H9 (cell line): ENCODE measurements around the gene RABGAP1L. TPM values are rescaled to one million over a fixed set of nuclear protein-coding genes. Genes with fewer than 3 reads are reported as not detected.
"Not testable (repeated sequence)": the region's sequence is repeated elsewhere in the genome, so short reads cannot be mapped to it uniquely, and the experiment has no call there.

ENCODE experiments used
- DNase-seq: peaks from one replicate; pipeline ENCODE4 v3.0.0-alpha.2; 2017
- H2AFZ ChIP-seq: one replicate; pipeline ENCODE4 v1.6.1; 2013; ENCODE audit warnings: mild to moderate bottlenecking, low read length, control low read depth, moderate library complexity
- H2AK5ac ChIP-seq: 2 replicates; pipeline ENCODE4 v1.6.1; 2013; ENCODE audit warnings: low read length, control low read depth, mixed read lengths; ENCODE audit not compliant: insufficient read length
- H2BK120ac ChIP-seq: one replicate; pipeline ENCODE4 v1.6.1; 2013; ENCODE audit warnings: low read depth, mild to moderate bottlenecking, low read length, control low read depth, inconsistent platforms; ENCODE audit not compliant: poor library complexity, severe bottlenecking
- H2BK12ac ChIP-seq: 2 replicates; pipeline ENCODE4 v1.6.1; 2013; ENCODE audit warnings: low read length, control low read depth, mixed read lengths, low read depth; ENCODE audit not compliant: insufficient read length
- H2BK15ac ChIP-seq: 2 replicates; pipeline ENCODE4 v1.6.1; 2013; ENCODE audit warnings: low read depth, low read length, control low read depth
- H2BK20ac ChIP-seq: one replicate; pipeline ENCODE4 v1.6.1; 2013; ENCODE audit warnings: low read depth, mild to moderate bottlenecking, low read length, control low read depth, inconsistent platforms; ENCODE audit not compliant: poor library complexity, severe bottlenecking
- H2BK5ac ChIP-seq: 2 replicates; pipeline ENCODE4 v1.6.1; 2013; ENCODE audit warnings: low read length, control low read depth, mixed read lengths; ENCODE audit not compliant: insufficient read length
- H3K14ac ChIP-seq: 2 replicates; pipeline ENCODE4 v1.6.1; 2013; ENCODE audit warnings: low read length, control low read depth; ENCODE audit not compliant: insufficient read depth
- H3K18ac ChIP-seq: 2 replicates; pipeline ENCODE4 v1.6.1; 2013; ENCODE audit warnings: low read depth, mild to moderate bottlenecking, mixed read lengths, low read length, control low read depth; ENCODE audit not compliant: insufficient read length
- H3K23ac ChIP-seq: 2 replicates; pipeline ENCODE4 v1.6.1; 2013; ENCODE audit warnings: low read length, control low read depth, mixed read lengths, low read depth; ENCODE audit not compliant: insufficient read length
- H3K23me2 ChIP-seq: 2 replicates; pipeline ENCODE4 v1.6.1; 2013; ENCODE audit warnings: low read depth, mild to moderate bottlenecking, mixed read lengths, low read length, control low read depth; ENCODE audit not compliant: insufficient read length, poor library complexity, severe bottlenecking
- H3K27ac ChIP-seq: 2 replicates; pipeline ENCODE4 v1.5.1; 2013; ENCODE audit warnings: low read length, control low read depth, mixed read lengths, low read depth; ENCODE audit not compliant: insufficient read length
- H3K27me3 ChIP-seq: 2 replicates; pipeline ENCODE4 v1.6.1; 2013; ENCODE audit warnings: low read length, control low read depth, inconsistent platforms; ENCODE audit not compliant: insufficient read depth
- H3K4ac ChIP-seq: 2 replicates; pipeline ENCODE4 v1.6.1; 2013; ENCODE audit warnings: low read depth, mild to moderate bottlenecking, control low read depth, inconsistent platforms, low read length, moderate library complexity
- H3K4me1 ChIP-seq: 2 replicates; pipeline ENCODE4 v1.6.1; 2013; ENCODE audit warnings: low read length, control low read depth, inconsistent platforms; ENCODE audit not compliant: insufficient read depth
- H3K4me2 ChIP-seq: 2 replicates; pipeline ENCODE4 v1.6.1; 2013; ENCODE audit warnings: low read length, control low read depth, mixed read lengths; ENCODE audit not compliant: insufficient read length, insufficient read depth
- H3K56ac ChIP-seq: 2 replicates; pipeline ENCODE4 v1.6.1; 2013; ENCODE audit warnings: low read depth, mild to moderate bottlenecking, mixed read lengths, low read length, control low read depth; ENCODE audit not compliant: insufficient read length
- H3K79me1 ChIP-seq: 2 replicates; pipeline ENCODE4 v1.6.1; 2013; ENCODE audit warnings: low read depth, mild to moderate bottlenecking, moderate library complexity, low read length, control low read depth, inconsistent platforms; ENCODE audit not compliant: insufficient read depth, poor library complexity, severe bottlenecking
- H3K79me2 ChIP-seq: 2 replicates; pipeline ENCODE4 v1.6.1; 2013; ENCODE audit warnings: low read length, control low read depth, inconsistent platforms; ENCODE audit not compliant: insufficient read depth
- H3K9ac ChIP-seq: 2 replicates; pipeline ENCODE4 v1.6.1; 2013; ENCODE audit warnings: low read length, control low read depth, mixed read lengths; ENCODE audit not compliant: insufficient read length; ENCODE audit errors: extremely low read depth
- H3K9me3 ChIP-seq: one replicate; pipeline ENCODE4 v1.6.1; 2013; ENCODE audit warnings: low read depth, low read length, inconsistent platforms; ENCODE audit not compliant: control insufficient read depth
- H3T11ph ChIP-seq: one replicate; pipeline ENCODE4 v1.6.1; 2013; ENCODE audit warnings: mild to moderate bottlenecking, low read length, control low read depth, inconsistent platforms
- H4K20me1 ChIP-seq: one replicate; pipeline ENCODE4 v1.6.1; 2013; ENCODE audit not compliant: control insufficient read depth, insufficient read length, insufficient read depth
- H4K5ac ChIP-seq: 2 replicates; pipeline ENCODE4 v1.6.1; 2013; ENCODE audit warnings: low read depth, mild to moderate bottlenecking, mixed read lengths, low read length, control low read depth; ENCODE audit not compliant: insufficient read length
- H4K8ac ChIP-seq: replicated peaks from 2 replicates; pipeline ENCODE4 v1.6.1; 2013; ENCODE audit warnings: low read length, control low read depth, mixed read lengths, low read depth; ENCODE audit not compliant: insufficient read length
- H4K91ac ChIP-seq: 2 replicates; pipeline ENCODE4 v1.6.1; 2013; ENCODE audit warnings: low read depth, mild to moderate bottlenecking, moderate library complexity, mixed read lengths, low read length, control low read depth; ENCODE audit not compliant: insufficient read length
- H3K27ac Mint-ChIP-seq, 3 experiments: 2 replicates in 2 of 3; 3 replicates in 1 of 3; pipeline ENCODE4 v1.8.0; 2020 to 2021; ENCODE audit warnings: mixed read lengths in 3 of 3, mild to moderate bottlenecking in 1 of 3, moderate library complexity in 1 of 3
- H3K27me3 Mint-ChIP-seq: 2 replicates; pipeline ENCODE4 v1.8.0; 2021; ENCODE audit warnings: low read depth, mild to moderate bottlenecking, moderate library complexity, mixed read lengths
- H3K36me3 Mint-ChIP-seq, 3 experiments: 2 replicates in 2 of 3; 3 replicates in 1 of 3; pipeline ENCODE4 v1.8.0; 2020 to 2021; ENCODE audit warnings: low read depth in 3 of 3, mixed read lengths in 3 of 3; ENCODE audit not compliant: insufficient read depth in 1 of 3
- H3K4me1 Mint-ChIP-seq, 2 experiments: 2 replicates each; pipeline ENCODE4 v1.8.0; 2020; ENCODE audit warnings: mixed read lengths in 2 of 2
- H3K4me3 Mint-ChIP-seq, 2 experiments: 2 replicates in 1 of 2; 3 replicates in 1 of 2; pipeline ENCODE4 v1.8.0; 2020 to 2021; ENCODE audit warnings: mild to moderate bottlenecking in 2 of 2, mixed read lengths in 2 of 2, moderate library complexity in 1 of 2
- H3K9me3 Mint-ChIP-seq, 2 experiments: 2 replicates in 1 of 2; 3 replicates in 1 of 2; pipeline ENCODE4 v1.8.0; 2020; ENCODE audit warnings: mild to moderate bottlenecking in 2 of 2, mixed read lengths in 2 of 2, moderate library complexity in 1 of 2
- WGBS: extraction: QIAGEN DNeasy Blood & Tissue Kit; methylation state at CpG from one replicate; pipeline ENCODE4 v1.1.7; 2013; ENCODE audit warnings: missing lambda C conversion rate, low lambda C conversion rate, mixed read lengths; ENCODE audit not compliant: insufficient read length; ENCODE audit errors: extremely low coverage; 5-methylcytosine and 5-hydroxymethylcytosine counted together
- total RNA-seq: library from RNA; stranded (reverse); gene quantifications from 2 replicates; pipeline ENCODE4 v1.2.1, GENCODE V29; 2021
- TF ChIP-seq, protein P1 (sequence below): fragments of 200-600 bp; sonication (generic); conservative IDR thresholded peaks from 3 replicates; pipeline ENCODE4 v1.8.0; 2021; ENCODE audit warnings: antibody characterized with exemption, mild to moderate bottlenecking

Gene RABGAP1L
- total RNA-seq, 1 experiment from 2014 or later: 147 TPM

DNA sequence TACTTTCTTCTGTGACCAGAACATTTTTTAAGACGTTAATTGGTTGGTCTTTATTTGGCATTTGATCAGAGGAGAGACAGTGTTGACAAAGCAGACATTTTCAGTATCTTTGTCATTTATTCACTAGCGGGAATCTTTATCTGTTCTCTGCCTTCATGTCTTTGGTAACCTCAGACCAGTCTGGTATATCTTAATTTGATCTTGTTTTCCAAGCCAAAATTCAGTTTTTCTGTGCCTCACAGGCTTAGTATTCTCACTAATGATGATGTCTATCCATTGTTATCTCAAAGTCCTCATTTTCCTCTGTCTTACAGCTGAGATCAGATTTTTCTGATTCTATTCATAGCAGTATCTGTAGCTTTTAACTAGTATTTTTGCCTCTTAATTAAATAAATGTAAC is 447.2 kb downstream of the RABGAP1L start:
- no peak overlapping the region for H4K91ac ChIP-seq
- no peak overlapping the region for H2BK120ac ChIP-seq
- no peak overlapping the region for H3K23ac ChIP-seq
- H3K9ac ChIP-seq: no peak overlapping the region
- no peak overlapping the region for H3K4ac ChIP-seq
- Mint-ChIP-seq H3K36me3 (no peaks in the 10 kb centered on the region; a peak in 1 of 7 replicates), H3K4me1 (no peaks in the 10 kb centered on the region), H3K9me3 (no peaks in the 10 kb centered on the region), H3K27ac (no peak overlapping the region), H3K27me3 (no peaks in the 10 kb centered on the region), H3K4me3 (no peak overlapping the region)
- no peak overlapping the region for H2AK5ac ChIP-seq
- no peak overlapping the region for H4K5ac ChIP-seq
- no peak overlapping the region for H3T11ph ChIP-seq
- H2BK15ac ChIP-seq: no peak overlapping the region
- no peaks in the 10 kb centered on the region for H3K79me2 ChIP-seq
- H3K4me2 ChIP-seq: no peak overlapping the region
- no peaks in the 10 kb centered on the region for H3K79me1 ChIP-seq
- TF ChIP-seq, protein P1, sequence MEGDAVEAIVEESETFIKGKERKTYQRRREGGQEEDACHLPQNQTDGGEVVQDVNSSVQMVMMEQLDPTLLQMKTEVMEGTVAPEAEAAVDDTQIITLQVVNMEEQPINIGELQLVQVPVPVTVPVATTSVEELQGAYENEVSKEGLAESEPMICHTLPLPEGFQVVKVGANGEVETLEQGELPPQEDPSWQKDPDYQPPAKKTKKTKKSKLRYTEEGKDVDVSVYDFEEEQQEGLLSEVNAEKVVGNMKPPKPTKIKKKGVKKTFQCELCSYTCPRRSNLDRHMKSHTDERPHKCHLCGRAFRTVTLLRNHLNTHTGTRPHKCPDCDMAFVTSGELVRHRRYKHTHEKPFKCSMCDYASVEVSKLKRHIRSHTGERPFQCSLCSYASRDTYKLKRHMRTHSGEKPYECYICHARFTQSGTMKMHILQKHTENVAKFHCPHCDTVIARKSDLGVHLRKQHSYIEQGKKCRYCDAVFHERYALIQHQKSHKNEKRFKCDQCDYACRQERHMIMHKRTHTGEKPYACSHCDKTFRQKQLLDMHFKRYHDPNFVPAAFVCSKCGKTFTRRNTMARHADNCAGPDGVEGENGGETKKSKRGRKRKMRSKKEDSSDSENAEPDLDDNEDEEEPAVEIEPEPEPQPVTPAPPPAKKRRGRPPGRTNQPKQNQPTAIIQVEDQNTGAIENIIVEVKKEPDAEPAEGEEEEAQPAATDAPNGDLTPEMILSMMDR: no peak
- no peak overlapping the region for H2BK5ac ChIP-seq
- DNase-seq: no peak
- H3K9me3 ChIP-seq: no peaks in the 10 kb centered on the region
- H2BK20ac ChIP-seq: no peak overlapping the region
- H2AFZ ChIP-seq: no peak overlapping the region
- no peaks in the 10 kb centered on the region for H3K4me1 ChIP-seq
- H2BK12ac ChIP-seq: no peak overlapping the region
- no peak overlapping the region for H3K14ac ChIP-seq
- H3K27ac ChIP-seq: no peak overlapping the region
- H3K23me2 ChIP-seq: no peaks in the 10 kb centered on the region
- no peak overlapping the region for H4K8ac ChIP-seq
- H4K20me1 ChIP-seq: no peaks in the 10 kb centered on the region
- no peaks in the 10 kb centered on the region for H3K27me3 ChIP-seq
- no peak overlapping the region for H3K18ac ChIP-seq
- no peak overlapping the region for H3K56ac ChIP-seq
- WGBS: no CpG with 5 or more reads among the region's 2 CpGs

DNA sequence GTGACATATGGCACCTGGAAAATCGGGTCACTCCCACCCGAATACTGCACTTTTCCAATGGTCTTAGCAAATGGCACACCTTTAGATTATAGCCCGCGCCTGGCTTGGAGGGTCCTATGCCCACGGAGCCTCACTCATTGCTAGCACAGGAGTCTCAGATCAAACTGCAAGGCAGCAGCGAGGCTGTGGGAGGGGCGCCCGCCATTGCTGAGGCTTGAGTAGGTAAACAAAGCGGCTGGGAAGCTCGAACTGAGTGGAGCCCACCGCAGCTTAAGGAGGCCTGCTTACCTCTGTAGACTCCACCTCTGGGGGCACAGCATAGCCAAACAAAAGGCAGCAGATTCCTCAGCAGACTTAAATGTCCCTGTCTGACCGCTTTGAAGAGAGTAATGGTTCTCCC is 458.6 kb downstream of the RABGAP1L start:
- H2AFZ ChIP-seq, H3K9me3 ChIP-seq, H3K14ac ChIP-seq, H3K27ac ChIP-seq, H4K5ac ChIP-seq, H3K79me2 ChIP-seq, H2BK15ac ChIP-seq, H3K18ac ChIP-seq, H2BK120ac ChIP-seq, H3K79me1 ChIP-seq, H3K23ac ChIP-seq, H3K27ac Mint-ChIP-seq, H4K8ac ChIP-seq, H3K4me3 Mint-ChIP-seq, H3K4me2 ChIP-seq, H3K9ac ChIP-seq, H4K20me1 ChIP-seq, H3K27me3 ChIP-seq, H3K4ac ChIP-seq, H3T11ph ChIP-seq, DNase-seq, H2AK5ac ChIP-seq, H4K91ac ChIP-seq, H3K27me3 Mint-ChIP-seq, H2BK5ac ChIP-seq, H3K23me2 ChIP-seq, H3K4me1 ChIP-seq, H3K56ac ChIP-seq, H3K4me1 Mint-ChIP-seq, H2BK12ac ChIP-seq, H2BK20ac ChIP-seq: not testable (repeated sequence)
- H3K36me3 Mint-ChIP-seq: peaks cover 21 to 50% (median 48%) of the 10 kb centered on the region in 3 experiments
- no CpG with 5 or more reads among the region's 12 CpGs for WGBS
- H3K9me3 Mint-ChIP-seq: peaks cover 55 to 59% of the 10 kb centered on the region in 2 experiments
